Peyer's patch (tissue), 4 donors: ENCODE measurements around the gene NXPE2.

Experiments
- POLR2A ChIP-seq, 2 donors: fragments of 450-650 bp; IDR thresholded peaks; one replicate each; pipeline ENCODE4 v1.5.1; 2017; ENCODE audit warnings: antibody characterized with exemption in 2 of 2, mild to moderate bottlenecking in 2 of 2, moderate library complexity in 2 of 2
- TF ChIP-seq, protein P1 (sequence below), 6 experiments: fragments of 450-650 bp in 4 of 6; fragments of 200-600 bp in 2 of 6; sonication (generic) in 1 of 6; IDR thresholded peaks; one replicate each; pipeline ENCODE4 v1.5.1; 2017 to 2019; ENCODE audit warnings: antibody characterized with exemption in 6 of 6, mild to moderate bottlenecking in 3 of 6, moderate library complexity in 1 of 6

GRCh38 chr11:114745150-114745671 lies 66.9 kb downstream of the NXPE2 start:
- TF ChIP-seq, protein P1, sequence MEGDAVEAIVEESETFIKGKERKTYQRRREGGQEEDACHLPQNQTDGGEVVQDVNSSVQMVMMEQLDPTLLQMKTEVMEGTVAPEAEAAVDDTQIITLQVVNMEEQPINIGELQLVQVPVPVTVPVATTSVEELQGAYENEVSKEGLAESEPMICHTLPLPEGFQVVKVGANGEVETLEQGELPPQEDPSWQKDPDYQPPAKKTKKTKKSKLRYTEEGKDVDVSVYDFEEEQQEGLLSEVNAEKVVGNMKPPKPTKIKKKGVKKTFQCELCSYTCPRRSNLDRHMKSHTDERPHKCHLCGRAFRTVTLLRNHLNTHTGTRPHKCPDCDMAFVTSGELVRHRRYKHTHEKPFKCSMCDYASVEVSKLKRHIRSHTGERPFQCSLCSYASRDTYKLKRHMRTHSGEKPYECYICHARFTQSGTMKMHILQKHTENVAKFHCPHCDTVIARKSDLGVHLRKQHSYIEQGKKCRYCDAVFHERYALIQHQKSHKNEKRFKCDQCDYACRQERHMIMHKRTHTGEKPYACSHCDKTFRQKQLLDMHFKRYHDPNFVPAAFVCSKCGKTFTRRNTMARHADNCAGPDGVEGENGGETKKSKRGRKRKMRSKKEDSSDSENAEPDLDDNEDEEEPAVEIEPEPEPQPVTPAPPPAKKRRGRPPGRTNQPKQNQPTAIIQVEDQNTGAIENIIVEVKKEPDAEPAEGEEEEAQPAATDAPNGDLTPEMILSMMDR (IDR thresholded peaks at IDR 0.05), result no peak
- TF ChIP-seq POLR2A (IDR thresholded peaks at IDR 0.05), result no peak
